Measurements from ENCODE around the gene KCNJ12.
"Not testable (repeated sequence)": the region's sequence is repeated elsewhere in the genome, so short reads cannot be mapped to it uniquely, and the experiment has no call there.

DNA sequence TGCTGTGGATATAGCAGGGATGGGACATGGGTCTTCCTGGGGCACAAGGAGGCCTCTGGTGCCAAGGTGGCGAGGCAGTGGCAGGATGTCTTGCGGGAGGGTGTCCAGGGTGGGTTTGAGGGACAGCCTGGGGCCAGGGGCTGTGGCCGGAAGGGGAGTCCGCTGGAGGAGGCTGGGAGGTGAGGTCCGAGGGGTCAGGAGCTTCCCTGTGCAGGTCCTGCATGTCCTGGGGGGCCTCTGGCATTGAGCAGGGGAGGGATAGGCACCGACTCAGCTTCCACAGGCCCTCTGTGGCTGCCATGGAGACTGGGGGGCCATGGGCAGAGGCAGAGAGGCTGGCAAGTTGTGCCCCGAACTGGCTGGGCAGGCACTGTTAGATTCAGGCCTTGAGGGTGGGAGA, 38.5 kb downstream of the KCNJ12 start:
- TF ChIP-seq, protein P1, sequence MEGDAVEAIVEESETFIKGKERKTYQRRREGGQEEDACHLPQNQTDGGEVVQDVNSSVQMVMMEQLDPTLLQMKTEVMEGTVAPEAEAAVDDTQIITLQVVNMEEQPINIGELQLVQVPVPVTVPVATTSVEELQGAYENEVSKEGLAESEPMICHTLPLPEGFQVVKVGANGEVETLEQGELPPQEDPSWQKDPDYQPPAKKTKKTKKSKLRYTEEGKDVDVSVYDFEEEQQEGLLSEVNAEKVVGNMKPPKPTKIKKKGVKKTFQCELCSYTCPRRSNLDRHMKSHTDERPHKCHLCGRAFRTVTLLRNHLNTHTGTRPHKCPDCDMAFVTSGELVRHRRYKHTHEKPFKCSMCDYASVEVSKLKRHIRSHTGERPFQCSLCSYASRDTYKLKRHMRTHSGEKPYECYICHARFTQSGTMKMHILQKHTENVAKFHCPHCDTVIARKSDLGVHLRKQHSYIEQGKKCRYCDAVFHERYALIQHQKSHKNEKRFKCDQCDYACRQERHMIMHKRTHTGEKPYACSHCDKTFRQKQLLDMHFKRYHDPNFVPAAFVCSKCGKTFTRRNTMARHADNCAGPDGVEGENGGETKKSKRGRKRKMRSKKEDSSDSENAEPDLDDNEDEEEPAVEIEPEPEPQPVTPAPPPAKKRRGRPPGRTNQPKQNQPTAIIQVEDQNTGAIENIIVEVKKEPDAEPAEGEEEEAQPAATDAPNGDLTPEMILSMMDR (IDR thresholded peaks at IDR 0.05): not testable (repeated sequence)
- TF ChIP-seq ESRRA (CRISPR knock-in tag; IDR thresholded peaks at IDR 0.05; ENCODE audit: borderline replicate concordance); ZNF396 (CRISPR knock-in tag; IDR thresholded peaks at IDR 0.05; ENCODE audit: borderline replicate concordance); ZNF263 (CRISPR knock-in tag; IDR thresholded peaks at IDR 0.05; ENCODE audit: low read depth); CBFB (CRISPR knock-in tag; IDR thresholded peaks at IDR 0.05; ENCODE audit: low read depth); JUN (CRISPR knock-in tag; IDR thresholded peaks at IDR 0.05); FOXJ3 (CRISPR knock-in tag; IDR thresholded peaks at IDR 0.05; ENCODE audit: borderline replicate concordance); CREB1 (CRISPR knock-in tag; IDR thresholded peaks at IDR 0.05): not testable (repeated sequence)
- TF ChIP-seq, protein P2, sequence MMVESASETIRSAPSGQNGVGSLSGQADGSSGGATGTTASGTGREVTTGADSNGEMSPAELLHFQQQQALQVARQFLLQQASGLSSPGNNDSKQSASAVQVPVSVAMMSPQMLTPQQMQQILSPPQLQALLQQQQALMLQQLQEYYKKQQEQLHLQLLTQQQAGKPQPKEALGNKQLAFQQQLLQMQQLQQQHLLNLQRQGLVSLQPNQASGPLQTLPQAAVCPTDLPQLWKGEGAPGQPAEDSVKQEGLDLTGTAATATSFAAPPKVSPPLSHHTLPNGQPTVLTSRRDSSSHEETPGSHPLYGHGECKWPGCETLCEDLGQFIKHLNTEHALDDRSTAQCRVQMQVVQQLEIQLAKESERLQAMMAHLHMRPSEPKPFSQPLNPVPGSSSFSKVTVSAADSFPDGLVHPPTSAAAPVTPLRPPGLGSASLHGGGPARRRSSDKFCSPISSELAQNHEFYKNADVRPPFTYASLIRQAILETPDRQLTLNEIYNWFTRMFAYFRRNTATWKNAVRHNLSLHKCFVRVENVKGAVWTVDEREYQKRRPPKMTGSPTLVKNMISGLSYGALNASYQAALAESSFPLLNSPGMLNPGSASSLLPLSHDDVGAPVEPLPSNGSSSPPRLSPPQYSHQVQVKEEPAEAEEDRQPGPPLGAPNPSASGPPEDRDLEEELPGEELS (CRISPR knock-in tag; IDR thresholded peaks at IDR 0.05): not testable (repeated sequence)
- TF ChIP-seq, protein P3, sequence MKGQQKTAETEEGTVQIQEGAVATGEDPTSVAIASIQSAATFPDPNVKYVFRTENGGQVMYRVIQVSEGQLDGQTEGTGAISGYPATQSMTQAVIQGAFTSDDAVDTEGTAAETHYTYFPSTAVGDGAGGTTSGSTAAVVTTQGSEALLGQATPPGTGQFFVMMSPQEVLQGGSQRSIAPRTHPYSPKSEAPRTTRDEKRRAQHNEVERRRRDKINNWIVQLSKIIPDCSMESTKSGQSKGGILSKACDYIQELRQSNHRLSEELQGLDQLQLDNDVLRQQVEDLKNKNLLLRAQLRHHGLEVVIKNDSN (CRISPR knock-in tag; IDR thresholded peaks at IDR 0.05): not testable (repeated sequence)
